GM20431 (cell line): Measurements from ENCODE around the gene TRPC6.
"Not testable (repeated sequence)": the region's sequence is repeated elsewhere in the genome, so short reads cannot be mapped to it uniquely, and the experiment has no call there.

Source experiments
- in situ Hi-C: fragments of 300-500 bp; cut with MseI, MboI; formaldehyde crosslinking; loops from one replicate; pipeline ENCODE4 v1.15.0; 2020; ENCODE audit warnings: low sequenced_read_pairs; ENCODE audit not compliant: unreplicated experiment

The TRPC6 gene

GRCh38 chr11:101523634-101524260 lies 60.1 kb downstream of the TRPC6 start:
- in situ Hi-C loops: no loop called here

DNA sequence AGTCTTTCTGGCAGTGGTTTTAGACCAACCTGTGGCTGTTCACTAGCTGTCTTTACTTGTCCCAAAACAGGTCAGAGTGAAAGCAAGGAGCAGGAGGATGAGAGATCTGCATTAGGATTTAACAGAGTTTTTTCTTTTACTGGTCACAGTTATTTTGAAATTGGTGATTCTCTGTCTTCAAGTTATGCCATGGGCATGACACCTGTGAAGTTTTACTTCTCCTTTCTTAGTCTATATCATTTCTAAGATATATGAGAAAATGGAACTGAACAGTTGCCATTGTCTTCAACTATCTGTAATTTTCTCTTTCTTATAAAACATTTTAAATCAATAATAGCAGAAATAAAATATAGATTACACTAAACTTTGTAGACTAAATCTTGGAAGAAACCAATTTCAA lies 60.6 kb downstream of the TRPC6 start:
- in situ Hi-C loops: no loop called here

GRCh38 chr11:101521821-101522220 lies 62.0 kb downstream of the TRPC6 start:
- in situ Hi-C loops: no loop called here

- in situ Hi-C loops: no loop called here
Observed at GRCh38 chr11:101516546-101516945, 67.3 kb downstream of the TRPC6 start.

DNA sequence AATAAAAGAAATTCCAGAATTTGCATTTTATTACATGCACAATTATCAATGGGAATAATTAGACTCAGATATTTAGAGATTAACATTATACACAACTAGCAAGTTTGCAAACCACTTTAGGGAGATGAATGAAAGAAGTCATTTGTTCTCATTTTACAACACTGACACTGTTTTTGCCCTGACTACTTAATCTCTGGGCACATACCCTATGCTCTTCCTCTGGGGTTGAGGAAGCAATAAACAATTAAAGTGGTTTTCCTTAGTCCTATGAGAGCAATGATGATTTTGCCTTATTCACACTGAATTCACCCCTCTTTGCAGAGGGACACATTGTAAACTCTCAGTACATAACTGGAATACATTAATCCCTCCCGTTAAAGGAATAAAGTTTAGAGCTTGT lies 72.7 kb downstream of the TRPC6 start:
- in situ Hi-C loops: no loop called here

DNA sequence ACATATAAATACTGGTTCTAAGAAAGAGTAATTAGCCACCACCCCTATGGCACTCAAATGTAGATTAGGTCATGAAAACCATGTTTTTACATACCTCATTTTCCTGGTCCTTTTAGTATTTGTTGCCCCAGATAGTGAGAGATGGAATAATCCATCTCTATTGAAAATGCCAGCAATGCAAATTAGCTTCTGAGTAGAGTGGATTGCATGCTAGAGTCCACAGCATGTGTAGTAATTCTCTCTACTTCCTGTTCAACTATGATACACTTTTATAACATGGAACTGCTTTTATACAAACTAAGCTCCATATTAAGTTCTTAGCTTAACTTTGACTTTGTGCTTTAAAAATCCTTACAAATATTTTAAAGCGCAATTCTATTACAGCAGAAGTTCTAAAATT lies 73.2 kb downstream of the TRPC6 start:
- in situ Hi-C loops: no loop called here

DNA sequence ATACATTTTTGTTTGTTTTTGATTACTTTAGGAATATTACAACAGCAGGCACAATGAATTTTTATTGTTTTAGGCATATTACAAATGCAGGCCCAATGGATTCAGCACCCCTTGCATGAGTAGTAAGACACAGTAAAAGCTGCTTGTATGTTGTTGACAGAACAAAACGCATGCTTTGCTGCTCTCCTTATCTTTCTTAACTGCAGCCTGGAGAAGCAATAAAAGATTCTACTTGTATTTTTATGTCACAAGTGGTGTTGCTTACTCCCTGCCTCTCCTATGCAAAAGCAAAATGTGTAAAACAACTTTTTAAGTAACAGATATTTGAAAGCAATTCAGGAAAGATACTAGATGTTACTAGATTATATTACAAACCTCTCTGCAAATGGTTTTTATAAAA lies 73.9 kb downstream of the TRPC6 start:
- in situ Hi-C loops: no loop called here

GRCh38 chr11:101508370-101508769 lies 75.4 kb downstream of the TRPC6 start:
- in situ Hi-C loops: no loop called here

GRCh38 chr11:101498891-101499290 lies 84.9 kb downstream of the TRPC6 start:
- in situ Hi-C loops: no loop called here

GRCh38 chr11:101497291-101497690 lies 86.5 kb downstream of the TRPC6 start:
- in situ Hi-C loops: no loop called here

DNA sequence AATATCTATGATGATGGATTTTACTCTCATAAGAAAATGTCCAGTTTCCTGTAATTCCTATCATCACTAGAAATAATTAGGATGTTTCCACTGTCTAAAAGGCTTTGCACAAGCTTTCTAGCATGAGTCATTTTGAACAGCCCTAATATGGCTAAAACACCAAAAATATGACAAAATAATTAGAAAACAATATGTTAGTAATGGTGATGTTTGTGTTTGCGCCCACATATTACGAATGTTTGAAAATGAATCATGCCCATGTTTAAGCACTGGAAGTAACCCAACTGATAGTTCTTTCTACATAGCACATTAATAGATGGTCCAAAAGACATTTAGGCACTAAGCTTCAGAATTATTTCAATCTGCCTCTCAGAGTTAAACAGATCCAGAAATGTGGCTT lies 96.0 kb downstream of the TRPC6 start:
- in situ Hi-C loops: no loop called here

GRCh38 chr11:101482556-101483124 lies 101.2 kb downstream of the TRPC6 start:
- in situ Hi-C loops: no loop called here

DNA sequence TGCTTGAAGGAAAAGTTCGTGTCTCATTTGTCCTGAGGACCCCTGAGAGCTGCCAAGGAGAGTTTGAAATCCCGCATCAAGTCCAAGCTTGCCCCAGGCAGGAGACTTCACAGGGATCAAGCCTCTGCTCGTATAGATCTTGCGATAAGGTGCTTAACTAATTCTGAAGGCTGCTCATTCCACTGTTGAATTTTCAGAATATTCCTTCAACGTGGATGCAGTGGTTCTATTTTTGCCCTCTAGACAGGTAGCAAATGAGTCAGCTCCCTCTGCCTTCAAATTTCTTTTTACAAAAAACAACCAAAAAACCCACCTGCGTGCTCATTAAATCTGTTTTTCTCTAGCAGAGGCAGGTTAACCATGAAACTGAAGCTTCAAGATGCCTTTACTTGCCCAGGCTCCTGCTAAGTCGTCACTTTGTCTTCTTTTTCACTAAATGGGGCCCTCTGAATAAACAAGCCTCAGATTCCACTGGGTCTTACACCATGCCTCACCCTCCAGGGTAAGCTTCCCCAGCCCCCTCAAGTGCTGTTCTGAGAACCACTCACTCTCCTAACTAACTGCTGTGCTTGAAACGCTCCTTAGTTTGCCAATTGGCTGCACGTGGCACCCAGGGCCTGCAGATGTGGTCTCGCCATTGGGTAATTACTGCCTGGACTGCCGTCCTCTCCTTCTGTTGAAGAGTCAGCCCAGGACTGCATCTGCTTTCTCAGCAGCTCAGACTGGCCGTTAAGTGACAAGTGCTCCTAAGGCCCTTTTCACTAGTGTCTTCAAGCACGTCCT lies 105.0 kb downstream of the TRPC6 start:
- in situ Hi-C loops: no loop called here

GRCh38 chr11:101477926-101478325 lies 105.9 kb downstream of the TRPC6 start:
- in situ Hi-C loops: no loop called here

GRCh38 chr11:101476191-101476590 lies 107.6 kb downstream of the TRPC6 start:
- in situ Hi-C loops: no loop called here

DNA sequence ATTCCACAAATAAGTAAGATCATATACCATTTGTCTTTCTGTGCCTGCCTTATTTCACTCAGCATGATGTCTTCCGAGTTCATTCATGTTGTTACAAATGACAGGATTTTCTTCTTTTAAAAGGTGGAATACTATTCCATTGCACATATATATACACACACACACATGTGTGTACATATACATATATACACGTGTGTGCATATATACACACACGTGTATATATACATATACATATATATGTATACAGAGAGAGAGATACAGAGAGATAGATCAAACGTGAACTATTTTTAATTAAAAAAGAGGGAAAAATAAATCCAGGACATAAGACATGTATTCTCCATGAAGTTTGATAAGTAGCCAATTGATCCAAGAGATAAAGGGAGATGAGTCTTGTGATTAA lies 108.1 kb downstream of the TRPC6 start:
- in situ Hi-C loops: no loop called here

GRCh38 chr11:101474666-101475065 lies 109.1 kb downstream of the TRPC6 start:
- in situ Hi-C loops: no loop called here

GRCh38 chr11:101470881-101471520 lies 112.8 kb downstream of the TRPC6 start:
- in situ Hi-C loops: no loop called here

DNA sequence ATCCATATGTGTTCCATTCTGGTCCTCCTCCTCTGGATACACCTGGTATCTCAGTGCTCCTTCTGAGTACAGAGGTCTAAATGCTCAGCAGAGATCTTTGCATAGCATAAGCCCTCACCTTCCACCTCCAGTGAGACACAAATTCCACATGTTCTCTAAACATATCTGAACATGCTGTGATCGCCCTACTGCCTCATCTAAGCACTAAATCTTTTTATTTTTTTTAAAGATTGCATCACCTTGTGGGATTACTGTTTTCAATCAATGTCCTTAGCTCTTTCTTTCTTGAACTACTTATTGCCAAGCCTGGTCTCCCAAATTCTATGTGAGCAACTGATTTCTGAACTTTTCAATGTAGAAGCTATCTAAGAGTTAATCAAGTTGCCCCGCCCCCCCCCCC lies 113.4 kb downstream of the TRPC6 start:
- in situ Hi-C loops: no loop called here

DNA sequence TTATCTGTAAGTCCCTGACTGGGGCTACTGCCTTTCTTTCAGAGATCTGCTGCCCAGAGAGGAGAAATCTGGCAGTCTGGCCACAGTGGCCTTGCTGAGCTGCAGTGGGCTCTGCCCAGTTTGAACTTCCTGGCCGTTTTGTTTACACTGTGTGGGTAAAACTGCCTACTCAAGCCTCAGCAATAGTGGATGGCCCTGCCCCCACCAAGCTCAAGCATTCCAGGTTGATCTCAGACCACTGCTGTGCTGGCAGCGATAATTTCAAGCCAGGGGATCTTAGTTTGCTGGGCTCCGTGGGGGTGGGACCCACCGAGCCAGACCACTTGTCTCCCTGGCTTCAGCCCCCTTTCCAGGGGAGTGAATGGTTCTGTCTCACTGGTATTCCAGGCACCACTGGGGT lies 117.5 kb downstream of the TRPC6 start:
- in situ Hi-C loops: no loop called here

DNA sequence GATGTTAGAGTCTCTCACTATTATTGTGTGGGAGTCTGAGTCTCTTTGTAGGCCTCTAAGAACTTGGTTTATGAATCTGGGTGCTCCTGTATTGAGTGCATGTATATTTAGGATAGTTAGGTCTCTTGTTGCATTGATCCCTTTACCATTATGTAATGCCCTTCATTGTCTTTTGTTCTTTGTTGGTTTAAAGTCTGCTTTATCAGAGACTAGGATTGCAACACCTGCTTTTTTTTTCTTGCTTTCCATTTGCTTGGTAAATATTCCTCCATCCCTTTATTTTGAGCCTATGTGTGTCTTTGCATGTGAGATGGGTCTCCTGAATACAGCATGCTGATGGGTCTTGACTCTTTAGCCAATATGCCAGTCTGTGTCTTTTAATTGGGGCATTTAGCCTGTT lies 119.4 kb downstream of the TRPC6 start:
- in situ Hi-C loops: not testable (repeated sequence)
